ENCODE data around the gene SPINT1.

Gene SPINT1

GRCh38 chr15:40843885-40844695, at the start of gene SPINT1:
SPINT1 (plus strand) TSS chr15:40844048; CDS start chr15:40844555, 507 bp downstream.
- DNase-seq (ENCODE audit: low read depth): peak; percentile 8

GRCh38 chr15:40796041-40796440, 47.8 kb upstream of the SPINT1 start:
- DNase-seq (ENCODE audit: low read depth): no peak

GRCh38 chr15:40796512-40796911, 47.3 kb upstream of the SPINT1 start:
- no peak for DNase-seq (ENCODE audit: low read depth)

GRCh38 chr15:40799523-40799922, 44.3 kb upstream of the SPINT1 start:
- DNase-seq (ENCODE audit: low read depth): no peak

GRCh38 chr15:40803076-40803475, 40.8 kb upstream of the SPINT1 start:
- no peak for DNase-seq (ENCODE audit: low read depth)

GRCh38 chr15:40803688-40804087, 40.2 kb upstream of the SPINT1 start:
- DNase-seq (ENCODE audit: low read depth): no peak

- no peak for DNase-seq (ENCODE audit: low read depth)
Measured at GRCh38 chr15:40806672-40807027, 37.2 kb upstream of the SPINT1 start.

GRCh38 chr15:40807028-40807887, 36.6 kb upstream of the SPINT1 start, which contains the start of the genes DNAJC17 and ZFYVE19:
DNAJC17 (minus strand) TSS chr15:40807473; CDS start chr15:40807446, 27 bp downstream.
ZFYVE19 (plus strand) TSS chr15:40807089; CDS start chr15:40807590, 501 bp downstream.
- DNase-seq (ENCODE audit: low read depth): peak; percentile 88

- no peak for DNase-seq (ENCODE audit: low read depth)
Measured at GRCh38 chr15:40807888-40808461, 35.9 kb upstream of the SPINT1 start.

GRCh38 chr15:40808861-40809450, 34.9 kb upstream of the SPINT1 start:
- DNase-seq (ENCODE audit: low read depth): no peak

- no peak for DNase-seq (ENCODE audit: low read depth)
Measured at GRCh38 chr15:40812721-40813425, 31.0 kb upstream of the SPINT1 start.

- DNase-seq (ENCODE audit: low read depth): no peak
Measured at GRCh38 chr15:40815042-40815698, 28.7 kb upstream of the SPINT1 start.

GRCh38 chr15:40819048-40819447, 24.8 kb upstream of the SPINT1 start:
- no peak for DNase-seq (ENCODE audit: low read depth)

GRCh38 chr15:40821195-40821594, 22.7 kb upstream of the SPINT1 start:
- no peak for DNase-seq (ENCODE audit: low read depth)

GRCh38 chr15:40823572-40824343, 20.1 kb upstream of the SPINT1 start:
- DNase-seq (ENCODE audit: low read depth): no peak

GRCh38 chr15:40825661-40826422, 18.0 kb upstream of the SPINT1 start:
- no peak for DNase-seq (ENCODE audit: low read depth)

GRCh38 chr15:40826423-40827075, 17.3 kb upstream of the SPINT1 start:
- no peak for DNase-seq (ENCODE audit: low read depth)

GRCh38 chr15:40828447-40829036, 15.3 kb upstream of the SPINT1 start, which contains the start of gene PPP1R14D:
PPP1R14D (minus strand) TSS chr15:40828708; CDS start chr15:40828641, 67 bp downstream.
- DNase-seq (ENCODE audit: low read depth): no peak

All from stimulated activated CD8-positive, alpha-beta memory T cell treated with anti-CD3 and anti-CD28 coated beads, Interleukin-15, amount 100 ng/mL, for 1 hour (primary cell).